Activated naive CD8-positive, alpha-beta T cell treated with anti-CD3 and anti-CD28 coated beads, Interleukin-2, amount 10 ng/mL, durations not matched to agents 7 days and 5 days (primary cell): ENCODE results near the gene SELENOW. TPM values are rescaled to one million over a fixed set of nuclear protein-coding genes. Genes with fewer than 3 reads are reported as not detected.
"Not testable (repeated sequence)": the region's sequence is repeated elsewhere in the genome, so short reads cannot be mapped to it uniquely, and the experiment has no call there.

Experiments used
- ATAC-seq: fragments of 150-1000 bp; cut with Tn5 transposase; one replicate; pipeline ENCODE4 v1.10.0; 2021; ENCODE audit warnings: low read depth, moderate library complexity
- POLR2A ChIA-PET: fragments of 350-600 bp; sonication (Branson Sonifier 250); formaldehyde crosslinking; loops from one replicate; lab custom pipeline; 2021; ENCODE audit warnings: antibody characterized with exemption; lab: Charles Lee
- DNase-seq: peaks from one replicate; pipeline ENCODE4 v3.0.0; 2021
- H3K27ac Mint-ChIP-seq: one replicate; pipeline ENCODE4 v1.8.0; 2022; ENCODE audit warnings: mild to moderate bottlenecking, mixed read lengths
- H3K27me3 Mint-ChIP-seq: one replicate; pipeline ENCODE4 v1.8.0; 2022; ENCODE audit warnings: mild to moderate bottlenecking, moderate library complexity, mixed read lengths
- H3K36me3 Mint-ChIP-seq: one replicate; pipeline ENCODE4 v1.8.0; 2021; ENCODE audit warnings: mild to moderate bottlenecking, mixed read lengths
- H3K4me1 Mint-ChIP-seq: one replicate; pipeline ENCODE4 v1.8.0; 2021; ENCODE audit warnings: mixed read lengths
- H3K4me3 Mint-ChIP-seq: one replicate; pipeline ENCODE4 v1.8.0; 2022; ENCODE audit warnings: mild to moderate bottlenecking, moderate library complexity, mixed read lengths
- H3K9me3 Mint-ChIP-seq: one replicate; pipeline ENCODE4 v1.8.0; 2021; ENCODE audit warnings: mixed read lengths
- total RNA-seq, 2 experiments: library from RNA; stranded (reverse); gene quantifications; one replicate each; pipeline ENCODE4 v1.2.3, GENCODE V29; 2021

SELENOW gene
- total RNA-seq = 100 to 1,000 TPM; 116 to 120 TPM

DNA sequence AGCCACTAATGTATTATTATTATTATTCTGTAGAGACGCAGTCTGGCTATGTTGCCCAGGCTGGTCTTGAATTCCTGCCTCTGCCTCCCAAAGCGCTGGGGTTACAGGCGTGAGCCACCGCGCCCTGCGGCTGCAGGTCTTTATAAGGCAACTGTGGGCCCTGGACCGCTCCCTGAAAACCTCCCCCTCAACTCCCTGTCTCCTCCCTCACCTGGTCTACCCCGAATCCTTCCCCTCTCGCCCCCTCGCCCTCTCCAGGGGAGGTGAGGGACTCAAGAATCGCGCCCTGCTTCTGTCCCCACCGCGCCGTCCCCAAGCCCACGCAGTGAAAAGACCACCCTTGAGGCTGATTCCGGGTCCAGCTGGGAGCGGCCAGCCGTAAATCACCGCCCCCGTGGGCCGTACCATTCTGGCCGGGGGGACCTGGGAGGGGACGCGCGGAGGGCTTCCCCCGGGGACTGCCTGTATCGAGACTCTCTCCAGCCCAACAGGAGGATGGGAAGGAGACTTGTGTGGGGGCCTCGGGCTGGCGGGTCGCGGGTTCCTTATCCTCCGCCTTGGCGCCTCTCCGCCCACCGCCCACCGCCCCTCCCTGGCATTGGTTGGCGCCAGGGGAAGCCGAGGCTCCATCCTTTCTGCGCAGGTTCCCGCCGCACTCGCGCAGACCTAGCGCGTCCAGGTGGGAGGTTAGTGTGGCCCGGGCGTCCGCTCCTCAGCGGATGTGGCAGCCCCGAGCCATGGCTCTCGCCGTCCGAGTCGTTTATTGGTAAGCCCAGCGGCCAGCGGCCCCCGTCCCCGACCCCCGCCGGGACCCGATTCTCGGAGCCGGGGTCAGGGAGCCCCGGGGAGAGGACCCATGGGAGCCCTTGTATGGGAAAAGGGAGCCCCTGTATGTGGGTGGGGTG lies at the start of gene SELENOW:
Gene SELENOW (plus strand): TSS at position 655 of the 905 bp plus-strand sequence. CDS start 83 bp downstream, at position 738.
- peak; percentile 92 for ATAC-seq
- Mint-ChIP-seq H3K27me3 (no peaks in the 10 kb centered on the region), H3K9me3 (no peaks in the 10 kb centered on the region), H3K27ac (peak within 1 kb of the TSS; percentile 97), H3K36me3 (peaks cover 10% of the 10 kb centered on the region), H3K4me3 (peak within 1 kb of the TSS; percentile 99), H3K4me1 (peaks cover 20% of the 10 kb centered on the region)
- peak; percentile 90 for DNase-seq
- POLR2A ChIA-PET = interaction anchor here (1.0 kb wide), 2 partner anchors 28 to 33 kb away, joined by 3 to 4 read pairs; partner anchors contain the start of gene NOP53

DNA sequence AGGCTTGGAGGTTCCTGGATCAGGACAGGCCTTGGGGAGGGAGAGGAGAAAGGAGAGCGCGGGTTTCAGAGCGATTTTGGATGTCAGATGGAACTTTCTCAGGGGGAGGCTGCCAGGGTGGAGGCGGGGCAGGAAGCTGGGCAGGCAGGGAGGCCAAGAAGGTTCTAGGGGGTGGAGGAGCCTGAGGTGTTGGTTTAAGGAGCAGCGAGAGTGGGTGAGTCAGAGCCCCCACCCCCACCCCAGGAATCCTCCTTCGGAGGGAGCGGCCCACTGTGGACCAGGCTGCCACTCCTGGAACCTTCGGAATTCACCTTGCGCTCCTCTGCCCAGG lies 49.1 kb upstream of the SELENOW start:
- Mint-ChIP-seq H3K4me1 (peaks cover 17% of the 10 kb centered on the region), H3K27ac (peak overlapping the region; percentile 6), H3K36me3 (no peaks in the 10 kb centered on the region), H3K9me3 (no peaks in the 10 kb centered on the region), H3K4me3 (peak overlapping the region; percentile 86), H3K27me3 (peaks cover 17% of the 10 kb centered on the region)
- no peak for DNase-seq
- POLR2A ChIA-PET = interaction anchor here (0.9 to 1.6 kb wide), 3 partner anchors 11 to 126 kb away, joined by 3 to 5 read pairs (median 3); no protein-coding TSS in a partner anchor
- peak; percentile 49 for ATAC-seq

DNA sequence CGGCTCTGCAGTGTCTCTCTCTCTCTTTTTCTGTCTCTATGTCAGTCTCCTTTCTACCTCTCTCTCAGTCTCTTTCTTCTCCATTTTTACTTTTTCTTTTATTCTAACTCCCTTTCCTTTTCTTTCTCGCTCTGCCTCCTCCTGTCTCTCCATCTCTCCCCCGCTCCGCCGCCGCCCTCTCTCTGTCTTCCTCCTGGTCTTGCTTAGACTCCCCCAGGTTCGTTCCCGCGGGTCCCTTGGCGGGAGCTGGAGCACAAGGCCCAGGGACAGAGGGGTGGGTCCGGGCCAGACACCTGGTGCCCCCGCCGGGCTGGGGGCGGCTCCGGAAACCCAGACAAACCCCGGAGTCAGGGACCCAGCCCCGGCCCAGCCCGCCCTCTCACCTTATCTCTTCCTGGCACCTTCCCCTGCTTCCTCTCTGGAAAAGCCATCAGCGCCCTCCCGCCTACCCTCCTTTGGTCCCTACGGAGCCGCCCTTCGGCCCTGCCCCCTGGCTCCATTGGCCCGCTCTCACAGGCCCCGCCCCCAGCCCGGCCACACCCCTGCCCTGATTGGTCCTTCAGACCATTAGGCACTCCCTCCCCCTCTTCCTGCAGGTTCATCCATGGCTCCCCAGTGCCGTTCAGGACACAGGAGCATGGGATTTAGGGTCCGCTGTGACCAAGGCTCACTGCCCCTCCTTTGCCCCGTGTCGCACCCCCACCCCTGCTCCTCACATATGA lies 48.5 kb upstream of the SELENOW start:
- ATAC-seq (peak; percentile 68), DNase-seq (peak; percentile 73)
- H3K36me3 Mint-ChIP-seq = no peaks in the 10 kb centered on the region
- no peak overlapping the region for H3K27ac Mint-ChIP-seq
- H3K4me3 Mint-ChIP-seq = peak overlapping the region; percentile 86
- no peaks in the 10 kb centered on the region for H3K9me3 Mint-ChIP-seq
- H3K4me1 Mint-ChIP-seq = peaks cover 17% of the 10 kb centered on the region
- peaks cover 17% of the 10 kb centered on the region for H3K27me3 Mint-ChIP-seq
- POLR2A ChIA-PET = interaction anchor here (0.9 to 1.6 kb wide), 3 partner anchors 10 to 127 kb away, joined by 3 to 5 read pairs (median 3); no protein-coding TSS in a partner anchor

DNA sequence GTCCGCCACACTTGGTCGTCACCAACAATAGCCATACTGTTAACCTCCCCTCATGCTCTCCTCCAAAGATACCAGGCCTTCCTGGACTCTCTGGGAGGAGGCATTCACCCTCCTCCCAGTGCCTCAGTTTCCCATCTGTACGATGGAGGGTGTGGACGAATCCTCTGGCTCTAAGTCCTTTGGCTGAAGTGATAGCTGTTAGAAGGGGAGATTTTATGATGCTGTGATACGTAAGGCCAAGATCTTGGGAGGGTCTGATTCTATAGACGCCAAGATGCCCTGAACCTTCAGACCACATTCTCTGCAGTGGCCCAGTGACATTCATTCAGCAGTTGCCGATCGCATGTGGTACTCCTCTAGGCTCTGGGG lies 48.0 kb upstream of the SELENOW start:
- peaks cover 17% of the 10 kb centered on the region for H3K4me1 Mint-ChIP-seq
- H3K4me3 Mint-ChIP-seq = peak overlapping the region; percentile 86
- POLR2A ChIA-PET = interaction anchor here (1.0 to 1.6 kb wide), 2 partner anchors 10 to 128 kb away, joined by 3 to 5 read pairs; no protein-coding TSS in a partner anchor
- H3K27me3 Mint-ChIP-seq = peaks cover 17% of the 10 kb centered on the region
- DNase-seq (no peak), ATAC-seq (no peak)
- H3K27ac Mint-ChIP-seq = no peak overlapping the region
- H3K36me3 Mint-ChIP-seq = no peaks in the 10 kb centered on the region
- H3K9me3 Mint-ChIP-seq = no peaks in the 10 kb centered on the region

DNA sequence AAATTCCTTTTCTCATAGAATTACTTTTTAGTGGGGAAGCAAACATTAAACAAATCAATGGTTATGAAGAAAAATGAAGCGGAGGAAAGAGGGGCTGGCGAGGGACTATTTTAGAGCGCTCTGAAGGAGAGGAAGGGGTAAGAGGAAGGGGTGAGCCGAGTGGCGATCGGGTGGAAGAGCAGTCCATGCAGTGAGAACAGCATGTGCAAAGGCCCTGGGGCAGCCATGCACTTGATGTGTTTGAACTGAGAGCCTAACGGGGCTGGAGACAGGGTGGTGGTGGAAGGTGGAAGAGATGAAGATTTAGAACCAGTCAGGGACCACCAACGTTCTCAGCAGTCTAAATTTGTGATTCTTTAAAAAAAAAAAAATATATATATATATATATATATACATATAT lies 47.6 kb upstream of the SELENOW start:
- POLR2A ChIA-PET = no interaction called here
- H3K36me3 Mint-ChIP-seq = no peaks in the 10 kb centered on the region
- H3K4me3 Mint-ChIP-seq = no peak overlapping the region
- no peaks in the 10 kb centered on the region for H3K9me3 Mint-ChIP-seq
- no peak for DNase-seq
- no peak for ATAC-seq
- H3K4me1 Mint-ChIP-seq = peaks cover 17% of the 10 kb centered on the region
- H3K27me3 Mint-ChIP-seq = peaks cover 17% of the 10 kb centered on the region
- H3K27ac Mint-ChIP-seq = no peak overlapping the region

DNA sequence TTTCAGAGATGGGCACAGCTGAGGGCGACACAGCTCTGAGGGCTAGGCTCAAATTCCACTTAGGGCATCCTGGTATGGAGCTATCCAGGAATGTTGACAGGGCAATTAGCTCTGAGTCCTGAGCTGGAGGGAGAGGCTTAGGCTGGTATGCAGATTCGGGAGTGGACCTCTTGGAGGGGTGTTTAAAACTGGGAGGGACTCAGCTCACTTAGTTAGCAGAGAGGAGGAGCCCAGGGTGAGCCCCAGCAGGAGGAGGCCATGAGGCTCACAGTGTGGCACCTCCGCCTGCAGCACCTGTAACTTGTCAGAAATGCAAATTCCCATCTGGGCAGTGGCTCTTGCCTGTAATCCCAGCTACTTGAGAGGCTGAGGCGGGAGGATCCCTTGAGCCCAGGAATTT lies 43.4 kb upstream of the SELENOW start:
- Mint-ChIP-seq H3K9me3 (no peaks in the 10 kb centered on the region), H3K27ac (no peak overlapping the region), H3K4me3 (no peak overlapping the region), H3K27me3 (peaks cover 7% of the 10 kb centered on the region), H3K4me1 (peaks cover 3% of the 10 kb centered on the region), H3K36me3 (no peaks in the 10 kb centered on the region)
- DNase-seq (no peak), ATAC-seq (no peak)
- POLR2A ChIA-PET = interaction anchor here (1.4 kb wide), 1 partner anchor 10 kb away, joined by 3 read pairs; no protein-coding TSS in a partner anchor

DNA sequence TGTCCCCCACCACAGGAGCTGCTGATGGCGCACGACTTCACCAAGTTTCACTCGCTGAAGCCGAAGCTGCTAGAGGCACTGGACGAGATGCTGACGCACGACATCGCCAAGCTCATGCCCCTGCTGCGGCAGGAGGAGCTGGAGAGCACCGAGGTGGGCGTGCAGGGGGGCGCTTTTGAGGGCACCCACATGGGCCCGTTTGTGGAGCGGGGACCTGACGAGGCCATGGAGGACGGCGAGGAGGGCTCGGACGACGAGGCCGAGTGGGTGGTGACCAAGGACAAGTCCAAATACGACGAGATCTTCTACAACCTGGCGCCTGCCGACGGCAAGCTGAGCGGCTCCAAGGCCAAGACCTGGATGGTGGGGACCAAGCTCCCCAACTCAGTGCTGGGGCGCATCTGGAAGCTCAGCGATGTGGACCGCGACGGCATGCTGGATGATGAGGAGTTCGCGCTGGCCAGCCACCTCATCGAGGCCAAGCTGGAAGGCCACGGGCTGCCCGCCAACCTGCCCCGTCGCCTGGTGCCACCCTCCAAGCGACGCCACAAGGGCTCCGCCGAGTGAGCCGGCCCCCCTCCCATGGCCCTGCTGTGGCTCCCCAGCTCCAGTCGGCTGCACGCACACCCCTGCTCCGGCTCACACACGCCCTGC lies 37.5 kb upstream of the SELENOW start:
- no peaks in the 10 kb centered on the region for H3K9me3 Mint-ChIP-seq

DNA sequence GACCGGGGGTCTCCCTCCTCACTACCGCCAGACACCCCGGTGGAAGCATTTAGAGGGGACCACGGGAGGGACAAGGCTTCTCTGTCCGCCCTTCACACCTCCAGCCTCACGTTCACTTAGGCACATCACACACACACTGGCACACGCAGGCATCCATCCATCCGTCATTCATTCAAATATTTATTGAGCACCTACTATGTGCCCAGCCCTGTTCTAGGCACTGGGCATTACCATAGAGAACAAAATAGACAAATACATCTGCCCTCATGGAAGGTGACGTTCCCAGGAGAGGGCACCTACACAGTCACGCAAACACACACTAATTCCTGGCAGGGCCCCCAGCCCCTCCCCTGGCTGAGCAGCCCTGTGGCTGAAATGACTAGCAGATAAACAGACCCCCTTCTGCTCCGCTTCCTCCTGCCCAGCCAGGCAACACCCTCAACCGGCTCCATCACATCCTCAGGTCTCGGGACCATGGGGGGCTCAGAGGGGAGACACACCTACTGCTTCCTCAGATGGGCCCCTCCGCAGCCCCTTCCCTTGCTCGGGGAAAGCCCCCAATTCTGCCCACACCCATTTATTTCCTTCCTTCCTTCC lies 36.9 kb upstream of the SELENOW start:
- Mint-ChIP-seq H3K36me3 (no peaks in the 10 kb centered on the region), H3K27ac (no peak overlapping the region), H3K9me3 (no peaks in the 10 kb centered on the region), H3K4me3 (no peak overlapping the region), H3K27me3 (no peaks in the 10 kb centered on the region), H3K4me1 (peaks cover 13% of the 10 kb centered on the region)
- ATAC-seq (no peak), DNase-seq (no peak)
- POLR2A ChIA-PET = interaction anchor here (0.6 kb wide), 1 partner anchor 12 kb away, joined by 3 read pairs; no protein-coding TSS in a partner anchor

More for the DNA sequence above, 37.5 kb upstream of the SELENOW start:
- H3K4me1 Mint-ChIP-seq = peaks cover 13% of the 10 kb centered on the region
- POLR2A ChIA-PET = interaction anchor here (0.6 to 1.6 kb wide), 2 partner anchors 11 to 12 kb away, joined by 3 to 5 read pairs; no protein-coding TSS in a partner anchor
- no peak overlapping the region for H3K4me3 Mint-ChIP-seq
- ATAC-seq (no peak), DNase-seq (no peak)
- no peaks in the 10 kb centered on the region for H3K36me3 Mint-ChIP-seq
- no peak overlapping the region for H3K27ac Mint-ChIP-seq
- H3K27me3 Mint-ChIP-seq = no peaks in the 10 kb centered on the region

DNA sequence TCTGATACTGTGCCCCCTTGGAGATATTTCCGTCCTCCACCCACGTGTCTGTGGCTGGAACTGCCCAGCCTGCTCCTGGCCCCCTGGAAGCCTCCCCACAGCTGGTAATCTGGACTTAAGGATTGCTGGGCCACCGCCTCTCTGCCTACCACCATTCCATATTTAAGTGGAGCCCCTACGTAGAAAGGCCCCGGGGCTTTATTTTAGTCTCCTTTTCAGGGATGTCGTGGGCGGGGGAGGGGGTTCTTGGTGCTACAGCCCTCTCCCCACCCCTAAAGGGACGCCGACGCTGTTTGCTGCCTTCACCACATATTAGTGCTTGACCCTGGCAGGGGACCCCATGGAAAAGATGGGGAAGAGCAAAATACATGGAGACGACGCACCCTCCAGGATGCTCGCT lies 35.9 kb upstream of the SELENOW start:
- peaks cover 15% of the 10 kb centered on the region for H3K4me1 Mint-ChIP-seq
- peak overlapping the region; percentile 75 for H3K4me3 Mint-ChIP-seq
- no peaks in the 10 kb centered on the region for H3K9me3 Mint-ChIP-seq
- POLR2A ChIA-PET = no interaction called here
- no peak overlapping the region for H3K27ac Mint-ChIP-seq
- ATAC-seq (no peak), DNase-seq (no peak)
- no peaks in the 10 kb centered on the region for H3K27me3 Mint-ChIP-seq
- peaks cover 2% of the 10 kb centered on the region for H3K36me3 Mint-ChIP-seq

DNA sequence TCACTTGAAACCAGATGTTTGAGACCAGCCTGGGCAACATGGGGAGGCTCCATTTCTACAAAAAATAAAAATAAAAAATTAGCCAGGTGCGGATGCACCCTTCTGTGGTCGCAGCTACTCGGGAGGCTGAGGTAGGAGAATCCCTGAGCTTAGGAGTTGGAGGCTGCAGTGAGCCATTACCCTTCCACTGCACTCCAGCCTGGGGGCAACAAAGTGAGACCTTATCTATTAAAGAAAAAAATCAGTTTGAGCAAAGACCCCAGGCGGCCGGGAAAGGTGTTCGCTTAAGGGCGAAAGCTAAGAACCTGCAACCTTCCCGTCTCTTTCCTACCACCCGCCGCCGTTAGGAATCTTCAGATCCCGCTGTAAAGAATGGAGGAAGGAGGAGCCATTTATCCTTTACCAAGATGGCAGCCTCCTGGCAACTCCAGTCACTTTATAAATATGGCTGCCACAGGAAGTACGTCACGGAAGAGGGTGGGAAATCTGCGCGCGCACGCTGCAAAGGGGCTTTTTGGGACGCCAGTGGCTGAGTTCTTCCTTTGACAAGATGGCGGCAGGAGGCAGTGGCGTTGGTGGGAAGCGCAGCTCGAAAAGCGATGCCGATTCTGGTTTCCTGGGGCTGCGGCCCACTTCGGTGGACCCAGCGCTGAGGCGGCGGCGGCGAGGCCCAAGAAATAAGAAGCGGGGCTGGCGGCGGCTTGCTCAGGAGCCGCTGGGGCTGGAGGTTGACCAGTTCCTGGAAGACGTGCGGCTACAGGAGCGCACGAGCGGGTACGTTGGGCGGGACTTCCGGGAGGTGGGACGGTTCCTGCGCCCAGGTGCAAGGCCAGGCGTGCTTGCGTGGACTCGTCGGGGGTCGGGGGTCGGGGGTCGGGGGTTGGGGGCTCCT lies 33.2 kb upstream of the SELENOW start, which contains the start of gene NOP53:
Gene NOP53 (plus strand): TSS at position 537 of the 892 bp plus-strand sequence. CDS start 14 bp downstream, at position 551.
- DNase-seq = peak; percentile 96
- Mint-ChIP-seq H3K27me3 (no peaks in the 10 kb centered on the region), H3K36me3 (peaks cover 18% of the 10 kb centered on the region), H3K27ac (peak within 1 kb of the TSS; percentile 100), H3K9me3 (no peaks in the 10 kb centered on the region), H3K4me3 (peak within 1 kb of the TSS; percentile 99), H3K4me1 (peaks cover 32% of the 10 kb centered on the region)
- POLR2A ChIA-PET = interaction anchor here (0.6 to 1.0 kb wide), 5 partner anchors 10 to 1963 kb away, joined by 3 to 4 read pairs (median 3); partner anchors contain the start of genes DMPK and SELENOW
- peak; percentile 72 for ATAC-seq

DNA sequence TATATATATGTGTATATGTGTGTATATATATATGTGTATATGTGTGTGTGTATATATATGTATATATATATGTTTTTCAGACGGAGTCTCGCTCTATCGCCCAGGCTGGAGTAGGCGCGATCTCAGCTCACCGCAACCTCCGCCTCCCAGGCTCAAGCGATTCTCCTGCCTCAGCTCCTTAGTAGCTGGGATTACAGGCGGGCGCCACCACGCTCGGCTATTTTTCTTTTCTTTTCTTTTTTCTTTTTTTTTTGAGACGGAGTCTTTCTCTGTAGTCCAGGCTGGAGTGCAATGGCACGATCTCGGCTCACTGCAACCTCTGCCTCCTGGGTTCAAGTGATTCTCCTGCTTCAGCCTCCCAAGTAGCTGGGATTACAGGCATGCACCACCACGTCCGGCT lies 32.4 kb upstream of the SELENOW start:
- Mint-ChIP-seq H3K36me3 (peaks cover 21% of the 10 kb centered on the region), H3K4me3 (peak overlapping the region; percentile 99), H3K27ac (peak overlapping the region; percentile 100), H3K4me1 (peaks cover 34% of the 10 kb centered on the region)
- H3K27me3 Mint-ChIP-seq, POLR2A ChIA-PET, DNase-seq, H3K9me3 Mint-ChIP-seq, ATAC-seq: not testable (repeated sequence)
